Measurements from ENCODE around the gene CREB3L2. TPM values are rescaled to one million over a fixed set of nuclear protein-coding genes. Genes with fewer than 3 reads are reported as not detected.

Gene CREB3L2
- total and polyA plus RNA-seq, 2 of the 8 experiments (the other 6 are each of a cell fraction or from before 2014, with no cell fraction given): 14.4 to 48.3 TPM

GRCh38 chr7:137940218-137940617 lies 61.7 kb downstream of the CREB3L2 start:
- no peak overlapping the region for H4K91ac ChIP-seq (replicated peaks; ENCODE audit: insufficient read length, low read length)
- peaks cover 0 to 53% of the 10 kb centered on the region in 2 experiments; a peak in 3 of 4 replicates for H3K79me2 ChIP-seq (ENCODE audit: control insufficient read depth in 1 of 2, insufficient read depth in 2 of 2, low read length in 2 of 2)
- H3K27ac ChIP-seq (ENCODE audit: low read depth, low read length): no peak overlapping the region
- no peaks in the 10 kb centered on the region for H3K9me3 ChIP-seq (ENCODE audit: insufficient read depth in 2 of 2, low read depth in 1 of 2, low read length in 1 of 2)
- CTCF ChIA-PET (ENCODE audit: partially characterized antibody): interaction anchor here (1.2 to 1.3 kb wide), 4 partner anchors 8 to 63 kb away, joined by 3 read pairs; no protein-coding TSS in a partner anchor
- peaks cover 0 to 19% (median 4%) of the 10 kb centered on the region in 4 experiments; a peak in 4 of 7 replicates for H3K4me1 ChIP-seq (replicated peaks in 1 of 4; ENCODE audit: control insufficient read depth in 3 of 4, insufficient read depth in 4 of 4, low read length in 3 of 4)
- no peak overlapping the region for H4K8ac ChIP-seq (ENCODE audit: extremely low read depth, insufficient read depth, low read length)
- no peaks in the 10 kb centered on the region for H3K23me2 ChIP-seq (ENCODE audit: low read depth, low read length)
- POLR2A ChIA-PET (ENCODE audit: partially characterized antibody): no interaction called here
- no peak overlapping the region for H3K56ac ChIP-seq (replicated peaks; ENCODE audit: insufficient read length, low read depth, low read length)
- H3K4me2 ChIP-seq (ENCODE audit: insufficient read depth in 1 of 2, low read depth in 2 of 2, low read length in 2 of 2): no peak overlapping the region
- no peak overlapping the region for H3K23ac ChIP-seq (ENCODE audit: insufficient read length)
- H4K5ac ChIP-seq (ENCODE audit: insufficient read length, low read depth, low read length): no peak overlapping the region
- no peak overlapping the region for H3K9ac ChIP-seq (replicated peaks in 1 of 4; ENCODE audit: extremely low read depth in 1 of 4, low read depth in 3 of 4, low read length in 3 of 4)
- H3K4ac ChIP-seq (replicated peaks; ENCODE audit: insufficient read length, low read depth, low read length): no peak overlapping the region
- H2BK5ac ChIP-seq (ENCODE audit: low read depth, low read length): no peak overlapping the region
- no peaks in the 10 kb centered on the region for H3K27me3 ChIP-seq (replicated peaks in 1 of 4; ENCODE audit: control insufficient read depth in 3 of 4, extremely low read depth in 1 of 4, insufficient read depth in 3 of 4, low read length in 3 of 4)
- no peak overlapping the region for H2BK20ac ChIP-seq (ENCODE audit: low read length)
- DNase-seq (ENCODE audit: low read depth in 1 of 2, low spot score in 2 of 2) (no peak), FAIRE-seq (no peak)
- WGBS, 2 experiments (ENCODE audit: extremely low coverage in 1 of 2, insufficient coverage in 1 of 2, insufficient read length in 1 of 2, insufficient replicate concordance in 2 of 2, low coverage in 1 of 2, low lambda C conversion rate in 2 of 2, missing lambda C conversion rate in 1 of 2): 91% methylated on average over 1 of the region's 1 CpG; no CpG with 5 or more reads in 1 of the 2 experiments
- no peak overlapping the region for H2AFZ ChIP-seq (ENCODE audit: low read length)
- no peak overlapping the region for H3K14ac ChIP-seq (ENCODE audit: insufficient read length)
- H2AK5ac ChIP-seq (ENCODE audit: low read depth, low read length): no peak overlapping the region
- no peak overlapping the region for H3K4me3 ChIP-seq (ENCODE audit: extremely low read depth in 1 of 4, insufficient read depth in 2 of 4, low read depth in 3 of 4, low read length in 4 of 4)
- no peak overlapping the region for H2BK120ac ChIP-seq (replicated peaks; ENCODE audit: low read depth, low read length)
- H3K18ac ChIP-seq (ENCODE audit: extremely low read depth, low read length): no peak overlapping the region
- H3K36me3 ChIP-seq (ENCODE audit: control insufficient read depth in 2 of 4, insufficient read depth in 4 of 4, low read length in 3 of 4): no peaks in the 10 kb centered on the region; a peak in 1 of 8 replicates
- H4K20me1 ChIP-seq (replicated peaks in 1 of 2; ENCODE audit: control insufficient read depth in 1 of 2, insufficient read depth in 2 of 2, low read length in 2 of 2): no peaks in the 10 kb centered on the region
- H2BK12ac ChIP-seq (ENCODE audit: low read depth, low read length): no peak overlapping the region
- peaks cover 10% of the 10 kb centered on the region for H3K79me1 ChIP-seq (ENCODE audit: low read depth, low read length)
- H2BK15ac ChIP-seq (ENCODE audit: low read length): no peak overlapping the region
- TF ChIP-seq EP300 (IDR thresholded peaks at IDR 0.05; ENCODE audit: borderline replicate concordance in 1 of 2, low read depth in 2 of 2, low read length in 2 of 2) (no peak), PHF8 (conservative IDR thresholded peaks at IDR 0.05; ENCODE audit: low read depth, low read length) (no peak), TBP (IDR thresholded peaks at IDR 0.05; ENCODE audit: low read depth, low read length) (no peak), BCL11A (IDR thresholded peaks at IDR 0.05; ENCODE audit: low read depth in 2 of 2, low read length in 2 of 2) (no peak), TEAD4 (IDR thresholded peaks at IDR 0.05; ENCODE audit: low read depth, low read length) (no peak), BACH1 (IDR thresholded peaks at IDR 0.05; ENCODE audit: low read length) (no peak), ATF2 (IDR thresholded peaks at IDR 0.05; ENCODE audit: low read length) (no peak), RFX5 (IDR thresholded peaks at IDR 0.05; ENCODE audit: borderline replicate concordance, low read depth, low read length) (no peak), SIX5 (IDR thresholded peaks at IDR 0.05; ENCODE audit: low read depth, low read length) (no peak), RAD21 (IDR thresholded peaks at IDR 0.05 in 1 of 2, conservative IDR thresholded peaks at IDR 0.05 in 1 of 2; ENCODE audit: low read depth in 2 of 2, low read length in 2 of 2) (no peak)
